Neural cell (in vitro differentiated cells): ENCODE measurements around the gene DEF6. TPM values are rescaled to one million over a fixed set of nuclear protein-coding genes. Genes with fewer than 3 reads are reported as not detected.
"Not testable (repeated sequence)": the region's sequence is repeated elsewhere in the genome, so short reads cannot be mapped to it uniquely, and the experiment has no call there.

Experiments used
- H2AFZ ChIP-seq: fragments of 200-600, 300-800 bp; sonication (generic), shearing (Covaris generic); 2 replicates; pipeline ENCODE4 v1.6.0; 2014; ENCODE audit warnings: low read depth, mild to moderate bottlenecking, antibody characterized with exemption, low read length, moderate library complexity
- H3F3A ChIP-seq: fragments of 200-600 bp; shearing (Covaris generic); 2 replicates; pipeline ENCODE4 v1.6.1; 2016; ENCODE audit warnings: mild to moderate bottlenecking, moderate library complexity, mixed read lengths, antibody characterized with exemption, low read length; ENCODE audit not compliant: insufficient read depth, poor library complexity, severe bottlenecking
- H3K27ac ChIP-seq: fragments of 200-600, 300-800 bp; sonication (generic), shearing (Covaris generic); 2 replicates; pipeline ENCODE4 v1.5.1; 2014; ENCODE audit warnings: mild to moderate bottlenecking, low read length, moderate library complexity
- H3K27me3 ChIP-seq: fragments of 300-800, 200-600 bp; sonication (generic), shearing (Covaris generic); 2 replicates; pipeline ENCODE4 v1.6.0; 2014; ENCODE audit warnings: mild to moderate bottlenecking, low read depth, low read length, moderate library complexity; ENCODE audit not compliant: insufficient read depth
- H3K36me3 ChIP-seq: fragments of 300-800, 200-600 bp; sonication (generic), shearing (Covaris generic); 2 replicates; pipeline ENCODE4 v1.5.1; 2014; ENCODE audit warnings: mild to moderate bottlenecking, antibody characterized with exemption, low read length, moderate library complexity; ENCODE audit not compliant: insufficient read depth
- H3K4me2 ChIP-seq: fragments of 300-800, 200-600 bp; sonication (generic), shearing (Covaris generic); 2 replicates; pipeline ENCODE4 v1.6.0; 2014; ENCODE audit warnings: mild to moderate bottlenecking, low read length
- H3K4me3 ChIP-seq: fragments of 300-800, 200-600 bp; sonication (generic), shearing (Covaris generic); 2 replicates; pipeline ENCODE4 v1.5.1; 2014; ENCODE audit warnings: mild to moderate bottlenecking, low read length, moderate library complexity
- H3K79me2 ChIP-seq: fragments of 200-600 bp; shearing (Covaris generic); replicated peaks from 2 replicates; pipeline ENCODE4 v1.6.0; 2014; ENCODE audit warnings: mild to moderate bottlenecking, low read length, moderate library complexity; ENCODE audit not compliant: insufficient read depth
- H3K9ac ChIP-seq: fragments of 300-800, 200-600 bp; sonication (generic), shearing (Covaris generic); 2 replicates; pipeline ENCODE4 v1.6.1; 2016; ENCODE audit warnings: mild to moderate bottlenecking, low read length, mixed read lengths
- H3K9me2 ChIP-seq: fragments of 200-600 bp; shearing (Covaris generic); 2 replicates; pipeline ENCODE4 v1.6.1; 2016; ENCODE audit warnings: mild to moderate bottlenecking, low read length, mixed read lengths; ENCODE audit not compliant: insufficient read depth
- H3K9me3 ChIP-seq: fragments of 200-600, 300-800 bp; sonication (generic), shearing (Covaris generic); 2 replicates; pipeline ENCODE4 v1.6.1; 2016; ENCODE audit warnings: mild to moderate bottlenecking, mixed run types, low read length, moderate library complexity, mixed read lengths
- H4K20me1 ChIP-seq: fragments of 200-600 bp; shearing (Covaris generic); 2 replicates; pipeline ENCODE4 v1.6.1; 2016; ENCODE audit warnings: mild to moderate bottlenecking, mixed run types; ENCODE audit not compliant: insufficient read depth
- CTCF ChIP-seq: fragments of 450-650 bp; IDR thresholded peaks from 2 replicates; pipeline ENCODE4 v1.5.1; 2014; ENCODE audit warnings: antibody characterized with exemption, mild to moderate bottlenecking, moderate library complexity; ENCODE audit not compliant: poor library complexity, severe bottlenecking
- EP300 ChIP-seq: fragments of 450-650 bp; conservative IDR thresholded peaks from 2 replicates; pipeline ENCODE4 v1.6.1; 2014; ENCODE audit warnings: antibody characterized with exemption, mild to moderate bottlenecking, moderate library complexity; ENCODE audit not compliant: poor library complexity, severe bottlenecking
- POLR2AphosphoS5 ChIP-seq: IDR thresholded peaks from 2 replicates; pipeline ENCODE4 v1.6.1; 2012
- RAD21 ChIP-seq: fragments of 450-650 bp; conservative IDR thresholded peaks from 2 replicates; pipeline ENCODE4 v1.6.1; 2014; ENCODE audit warnings: antibody characterized with exemption, mild to moderate bottlenecking, moderate library complexity
- SMC3 ChIP-seq: fragments of 450-650 bp; conservative IDR thresholded peaks from 2 replicates; pipeline ENCODE4 v1.6.1; 2014; ENCODE audit warnings: antibody characterized with exemption, mild to moderate bottlenecking, moderate library complexity; ENCODE audit not compliant: poor library complexity
- TAF1 ChIP-seq: IDR thresholded peaks from 2 replicates; pipeline ENCODE4 v1.6.1; 2012; ENCODE audit warnings: low read depth
- polyA plus RNA-seq: library from polyadenylated mRNA; depleted of rRNA; stranded (reverse); fragments of >200 nt; gene quantifications from 2 replicates; pipeline ENCODE4 v1.2.3, GENCODE V29; 2014
- TF ChIP-seq, protein P1 (sequence below): IDR thresholded peaks from 2 replicates; pipeline ENCODE4 v1.6.1; 2012; ENCODE audit warnings: borderline replicate concordance

DEF6 gene
- polyA plus RNA-seq, 1 donor from 2014 or later: 1.3 TPM

DNA sequence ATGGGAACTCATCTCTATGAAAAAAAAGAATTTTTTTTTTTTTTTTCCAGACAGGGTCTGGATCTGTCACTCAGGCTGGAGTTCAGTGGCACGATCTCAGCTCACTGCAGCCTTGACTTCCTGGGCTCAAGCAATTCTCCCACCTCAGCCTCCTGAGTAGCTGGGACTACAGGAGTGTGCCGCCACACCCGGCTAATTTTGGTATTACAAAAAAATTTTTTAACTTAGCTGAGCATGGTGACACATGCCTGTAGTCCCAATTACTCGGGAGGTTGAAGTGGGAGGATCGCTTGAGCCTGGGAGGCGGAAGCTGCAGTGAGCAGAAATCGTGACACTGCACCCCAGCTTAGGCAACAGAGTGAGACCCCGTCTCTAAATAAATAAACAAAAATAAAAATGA, 7.5 kb downstream of the DEF6 start:
- Histone ChIP-seq H3K9me3 (no peaks in the 10 kb centered on the region), H3F3A (no peaks in the 10 kb centered on the region), H4K20me1 (no peaks in the 10 kb centered on the region), H3K4me3 (no peak overlapping the region), H2AFZ (no peak overlapping the region), H3K4me2 (no peak overlapping the region), H3K27ac (no peak overlapping the region), H3K27me3 (no peaks in the 10 kb centered on the region), H3K79me2 (no peaks in the 10 kb centered on the region), H3K36me3 (no peaks in the 10 kb centered on the region), H3K9me2 (no peaks in the 10 kb centered on the region), H3K9ac (no peak overlapping the region)
- no peak for TF ChIP-seq RAD21
- no peak for TF ChIP-seq POLR2AphosphoS5
- TF ChIP-seq TAF1: no peak
- TF ChIP-seq CTCF: no peak
- TF ChIP-seq EP300: no peak
- TF ChIP-seq, protein P1, sequence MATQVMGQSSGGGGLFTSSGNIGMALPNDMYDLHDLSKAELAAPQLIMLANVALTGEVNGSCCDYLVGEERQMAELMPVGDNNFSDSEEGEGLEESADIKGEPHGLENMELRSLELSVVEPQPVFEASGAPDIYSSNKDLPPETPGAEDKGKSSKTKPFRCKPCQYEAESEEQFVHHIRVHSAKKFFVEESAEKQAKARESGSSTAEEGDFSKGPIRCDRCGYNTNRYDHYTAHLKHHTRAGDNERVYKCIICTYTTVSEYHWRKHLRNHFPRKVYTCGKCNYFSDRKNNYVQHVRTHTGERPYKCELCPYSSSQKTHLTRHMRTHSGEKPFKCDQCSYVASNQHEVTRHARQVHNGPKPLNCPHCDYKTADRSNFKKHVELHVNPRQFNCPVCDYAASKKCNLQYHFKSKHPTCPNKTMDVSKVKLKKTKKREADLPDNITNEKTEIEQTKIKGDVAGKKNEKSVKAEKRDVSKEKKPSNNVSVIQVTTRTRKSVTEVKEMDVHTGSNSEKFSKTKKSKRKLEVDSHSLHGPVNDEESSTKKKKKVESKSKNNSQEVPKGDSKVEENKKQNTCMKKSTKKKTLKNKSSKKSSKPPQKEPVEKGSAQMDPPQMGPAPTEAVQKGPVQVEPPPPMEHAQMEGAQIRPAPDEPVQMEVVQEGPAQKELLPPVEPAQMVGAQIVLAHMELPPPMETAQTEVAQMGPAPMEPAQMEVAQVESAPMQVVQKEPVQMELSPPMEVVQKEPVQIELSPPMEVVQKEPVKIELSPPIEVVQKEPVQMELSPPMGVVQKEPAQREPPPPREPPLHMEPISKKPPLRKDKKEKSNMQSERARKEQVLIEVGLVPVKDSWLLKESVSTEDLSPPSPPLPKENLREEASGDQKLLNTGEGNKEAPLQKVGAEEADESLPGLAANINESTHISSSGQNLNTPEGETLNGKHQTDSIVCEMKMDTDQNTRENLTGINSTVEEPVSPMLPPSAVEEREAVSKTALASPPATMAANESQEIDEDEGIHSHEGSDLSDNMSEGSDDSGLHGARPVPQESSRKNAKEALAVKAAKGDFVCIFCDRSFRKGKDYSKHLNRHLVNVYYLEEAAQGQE: no peak
- no peak for TF ChIP-seq SMC3

- not testable (repeated sequence) for H3K9me3 ChIP-seq, H3K27ac ChIP-seq, H4K20me1 ChIP-seq, H3K4me2 ChIP-seq, H3K4me3 ChIP-seq, H2AFZ ChIP-seq, H3K9me2 ChIP-seq, H3K9ac ChIP-seq, H3K79me2 ChIP-seq, H3F3A ChIP-seq, H3K27me3 ChIP-seq, H3K36me3 ChIP-seq
Observed at GRCh38 chr6:35307138-35307537, 9.5 kb downstream of the DEF6 start.

DNA sequence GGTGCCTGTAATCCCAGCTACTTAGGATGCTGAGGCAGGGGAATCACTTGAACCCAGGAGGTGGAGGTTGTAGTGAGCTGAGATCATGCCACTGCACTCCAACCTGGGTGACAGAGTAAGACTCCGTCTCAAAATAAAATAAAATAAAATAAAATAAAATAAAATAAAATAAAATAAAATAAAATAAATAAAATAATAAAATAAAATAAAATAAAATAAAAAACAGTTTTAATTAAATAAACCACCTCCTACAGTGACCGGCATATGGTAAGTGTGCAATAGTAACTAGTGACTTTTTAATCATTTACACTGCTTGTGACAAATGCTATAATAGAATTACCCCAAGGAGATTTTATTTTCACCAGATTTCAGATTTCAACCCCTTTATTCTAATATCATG, 10.9 kb downstream of the DEF6 start:
- not testable (repeated sequence) for H2AFZ ChIP-seq, H3K27ac ChIP-seq, H3F3A ChIP-seq, H4K20me1 ChIP-seq, H3K79me2 ChIP-seq, H3K36me3 ChIP-seq, H3K27me3 ChIP-seq, H3K4me3 ChIP-seq, H3K9me3 ChIP-seq, H3K4me2 ChIP-seq, H3K9me2 ChIP-seq, H3K9ac ChIP-seq
